ENCODE data around the gene KLB.
A peak's percentile ranks its signal among the peaks of the same experiment; 100 is the strongest.

KLB gene

GRCh38 chr4:39466747-39467146, 60.0 kb downstream of the KLB start:
- DNase-seq, result no peak

GRCh38 chr4:39467464-39467863, 60.7 kb downstream of the KLB start:
- DNase-seq, result no peak

- peak; percentile 94 to 96 for DNase-seq
Observed at GRCh38 chr4:39469429-39470077, 62.8 kb downstream of the KLB start.

GRCh38 chr4:39470402-39470801, 63.7 kb downstream of the KLB start:
- DNase-seq, result no peak

- DNase-seq, result no peak
Observed at GRCh38 chr4:39472396-39472795, 65.7 kb downstream of the KLB start.

- DNase-seq, result no peak
Observed at GRCh38 chr4:39476187-39476895, 69.6 kb downstream of the KLB start.

- DNase-seq, result no peak
Observed at GRCh38 chr4:39480251-39480650, 73.5 kb downstream of the KLB start.

GRCh38 chr4:39480902-39481695, 74.4 kb downstream of the KLB start:
- peak in 1 of 2 experiments; percentile 11 for DNase-seq

GRCh38 chr4:39484582-39485272, 78.0 kb downstream of the KLB start:
- DNase-seq, result peak in 1 of 2 experiments; percentile 29

GRCh38 chr4:39486221-39486804, 79.6 kb downstream of the KLB start:
- DNase-seq, result no peak

GRCh38 chr4:39490322-39490721, 83.6 kb downstream of the KLB start:
- no peak for DNase-seq

GRCh38 chr4:39494354-39494753, 87.6 kb downstream of the KLB start:
- DNase-seq, result no peak

GRCh38 chr4:39495446-39496213, 88.9 kb downstream of the KLB start:
- no peak for DNase-seq

GRCh38 chr4:39497909-39498726, 91.4 kb downstream of the KLB start:
- DNase-seq, result no peak

- DNase-seq, result no peak
Observed at GRCh38 chr4:39498727-39499020, 91.9 kb downstream of the KLB start.
